ENCODE results near the gene NUP155. TPM values are rescaled to one million over a fixed set of nuclear protein-coding genes. Genes with fewer than 3 reads are reported as not detected.

Gene NUP155
- total and polyA plus RNA-seq, 2 experiments from 2014 or later, result 24.3 to 94.6 TPM

GRCh38 chr5:37400501-37400900 lies 29.6 kb upstream of the NUP155 start:
- DNase-seq (ENCODE audit: low spot score), result no peak
- Mint-ChIP-seq H3K4me1 (peaks cover 3% of the 10 kb centered on the region; the same call in 1 of the 3 replicates), H3K4me3 (no peak overlapping the region), H3K9me3 (no peaks in the 10 kb centered on the region), H3K27ac (no peak overlapping the region), H3K36me3 (ENCODE audit: low read depth) (peaks cover 22% of the 10 kb centered on the region), H3K27me3 (ENCODE audit: insufficient read depth, low read depth, poor library complexity) (no peaks in the 10 kb centered on the region)
- no peak overlapping the region for H2AFZ ChIP-seq
- H3K4me1 ChIP-seq (ENCODE audit: insufficient read depth), result peaks cover 6% of the 10 kb centered on the region
- ATAC-seq, result no peak
- H3K4me2 ChIP-seq, result no peak overlapping the region
- no peaks in the 10 kb centered on the region for H3K27me3 ChIP-seq (ENCODE audit: insufficient read depth)
- H3F3A ChIP-seq (replicated peaks; ENCODE audit: low read depth), result no peaks in the 10 kb centered on the region
- H4K20me1 ChIP-seq (replicated peaks; ENCODE audit: insufficient read depth), result peaks cover 2% of the 10 kb centered on the region; the same call in 1 of the 2 replicates
- no peaks in the 10 kb centered on the region for H3K79me2 ChIP-seq (replicated peaks; ENCODE audit: insufficient read depth)
- H3K4me3 ChIP-seq, result no peak overlapping the region
- H3K36me3 ChIP-seq (ENCODE audit: insufficient read depth), result no peaks in the 10 kb centered on the region
- H3K27ac ChIP-seq (ENCODE audit: low read depth), result peak overlapping the region; percentile 72; the same call in 1 of the 2 replicates
- no peak for TF ChIP-seq CREB1 (CRISPR knock-in tag; IDR thresholded peaks at IDR 0.05; ENCODE audit: low read depth)
- no peak for TF ChIP-seq CTCF (conservative IDR thresholded peaks at IDR 0.05; ENCODE audit: low read depth in 2 of 2)
- TF ChIP-seq ZNF462 (CRISPR knock-in tag; IDR thresholded peaks at IDR 0.05), result no peak
- no peak for TF ChIP-seq EZH2phosphoT487 (IDR thresholded peaks at IDR 0.05; ENCODE audit: unreplicated experiment)
- no peak for TF ChIP-seq ETS1 (IDR thresholded peaks at IDR 0.05)
- TF ChIP-seq STAT1 (IDR thresholded peaks at IDR 0.05; ENCODE audit: unreplicated experiment), result no peak
- TF ChIP-seq POLR2AphosphoS5 (IDR thresholded peaks at IDR 0.05; ENCODE audit: low read depth), result no peak
- TF ChIP-seq ZNF114 (CRISPR knock-in tag; IDR thresholded peaks at IDR 0.05), result no peak
- TF ChIP-seq ZNF331 (CRISPR knock-in tag; IDR thresholded peaks at IDR 0.05; ENCODE audit: low read depth), result no peak
- no peaks in the 10 kb centered on the region for H3K9me2 ChIP-seq (ENCODE audit: insufficient read depth)

Data from GM23338 (cell line).